Stimulated activated CD4-positive, alpha-beta T cell treated with anti-CD3 and anti-CD28 coated beads, Interleukin-4, amount 100 ng/mL, for 1 hour (primary cell): ENCODE measurements around the gene MARCHF2.

Source experiments
- DNase-seq: peaks from one replicate; pipeline ENCODE4 v3.0.0-alpha.2; 2020

The MARCHF2 gene

GRCh38 chr19:8455018-8455417, 41.9 kb downstream of the MARCHF2 start:
- no peak for DNase-seq

DNA sequence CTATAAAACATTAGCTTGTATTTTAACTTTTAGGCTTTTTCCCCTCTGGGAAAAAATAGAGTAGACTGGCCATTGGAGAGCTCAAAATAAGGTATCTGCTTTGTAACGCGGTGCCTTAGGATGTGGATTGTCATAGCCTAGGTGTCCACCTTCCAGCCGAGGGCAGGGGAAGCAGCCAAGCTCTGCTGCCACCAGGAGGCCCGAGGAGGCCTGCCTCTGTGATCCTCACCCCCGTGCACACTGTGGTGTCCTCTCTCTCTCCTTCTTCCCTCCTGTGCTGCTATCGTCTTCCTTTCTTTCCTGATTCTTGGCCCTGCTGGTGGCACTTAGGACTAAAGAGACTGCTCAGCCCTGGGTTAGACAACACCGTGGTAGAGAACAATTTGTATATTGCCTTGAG, 43.0 kb downstream of the MARCHF2 start:
- DNase-seq, result no peak

DNA sequence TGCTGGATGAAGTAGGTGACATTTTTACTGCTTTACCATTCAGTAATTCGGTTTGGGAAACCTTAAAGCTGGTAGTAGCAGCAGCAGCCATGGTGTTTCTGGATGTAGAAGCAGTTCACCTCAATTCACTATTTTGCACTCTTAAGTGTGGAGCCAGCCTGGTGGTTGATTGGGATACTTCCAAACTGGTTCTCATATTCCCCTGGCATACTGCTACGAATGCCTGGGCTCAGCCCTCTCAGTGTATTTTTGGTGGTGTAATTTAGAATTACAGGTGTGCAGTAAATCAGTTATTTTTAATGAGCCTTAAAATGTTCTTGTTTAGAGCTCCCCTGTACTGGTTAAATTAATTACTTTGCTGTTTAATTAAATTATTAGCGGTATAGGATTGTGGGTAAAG, 44.1 kb downstream of the MARCHF2 start:
- DNase-seq, result no peak

- DNase-seq, result no peak
Observed at GRCh38 chr19:8457827-8458226, 44.7 kb downstream of the MARCHF2 start.

DNA sequence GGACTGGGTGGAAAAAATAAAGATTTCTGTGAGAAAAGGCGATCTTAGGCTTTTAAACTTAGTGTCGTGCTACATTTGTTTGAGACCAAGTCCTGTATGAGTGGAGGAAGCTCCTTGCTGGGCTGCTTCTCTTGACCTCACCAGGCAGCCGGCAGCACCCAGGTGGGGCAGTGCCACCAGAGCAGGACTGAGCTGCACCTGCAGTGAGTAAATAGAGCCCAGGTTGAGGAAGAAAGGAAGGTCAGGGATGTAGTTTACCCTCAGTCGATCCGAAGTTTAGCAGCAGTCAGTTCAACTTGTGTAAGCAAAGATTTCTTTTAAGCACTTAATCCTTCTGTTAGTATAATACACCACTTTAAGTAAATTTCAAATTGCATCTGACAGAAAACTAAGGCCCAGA, 45.3 kb downstream of the MARCHF2 start:
- no peak for DNase-seq

DNA sequence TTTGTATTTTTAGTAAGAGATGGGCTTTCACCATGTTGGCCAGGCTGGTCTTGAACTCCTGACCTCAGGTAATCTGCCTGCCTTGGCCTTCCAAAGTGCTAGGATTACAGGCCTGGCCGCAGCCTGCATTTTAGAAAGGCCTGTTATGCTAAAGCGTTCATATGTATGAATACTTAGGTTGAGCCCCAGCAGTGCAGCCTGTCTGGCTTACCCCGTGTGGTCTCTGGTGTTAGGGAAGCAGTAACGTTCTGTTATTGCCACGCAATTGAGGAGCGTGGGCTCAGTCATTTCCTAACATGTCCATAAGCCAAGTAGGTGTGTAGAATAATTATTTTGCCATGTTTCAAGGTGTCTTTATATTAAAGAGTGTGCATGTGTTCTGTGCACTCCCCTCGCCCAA, 46.0 kb downstream of the MARCHF2 start:
- DNase-seq, result no peak

- no peak for DNase-seq
Observed at GRCh38 chr19:8459520-8460270, 46.6 kb downstream of the MARCHF2 start.

- DNase-seq, result no peak
Observed at GRCh38 chr19:8460516-8461298, 47.6 kb downstream of the MARCHF2 start.

GRCh38 chr19:8461376-8461775, 48.3 kb downstream of the MARCHF2 start:
- DNase-seq, result no peak

DNA sequence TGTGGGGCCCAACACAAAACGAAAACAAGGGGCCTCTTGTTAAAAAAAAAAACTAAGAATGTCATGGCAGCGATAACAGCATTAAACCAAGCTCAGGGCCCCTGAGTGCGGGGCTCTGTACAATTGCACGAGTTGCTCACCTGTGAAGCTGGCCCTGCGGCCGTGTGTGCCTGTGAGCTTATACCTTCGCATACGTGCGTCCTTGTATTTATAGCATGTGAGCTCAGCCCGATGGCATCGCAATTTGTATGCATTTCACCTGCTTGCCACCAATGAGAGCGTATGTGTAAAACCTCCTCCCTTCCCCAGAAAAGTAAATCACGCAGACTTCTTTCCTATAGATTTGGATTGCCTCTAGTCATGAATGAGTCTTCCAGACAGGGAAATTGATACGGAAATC, 48.8 kb downstream of the MARCHF2 start:
- no peak for DNase-seq

DNA sequence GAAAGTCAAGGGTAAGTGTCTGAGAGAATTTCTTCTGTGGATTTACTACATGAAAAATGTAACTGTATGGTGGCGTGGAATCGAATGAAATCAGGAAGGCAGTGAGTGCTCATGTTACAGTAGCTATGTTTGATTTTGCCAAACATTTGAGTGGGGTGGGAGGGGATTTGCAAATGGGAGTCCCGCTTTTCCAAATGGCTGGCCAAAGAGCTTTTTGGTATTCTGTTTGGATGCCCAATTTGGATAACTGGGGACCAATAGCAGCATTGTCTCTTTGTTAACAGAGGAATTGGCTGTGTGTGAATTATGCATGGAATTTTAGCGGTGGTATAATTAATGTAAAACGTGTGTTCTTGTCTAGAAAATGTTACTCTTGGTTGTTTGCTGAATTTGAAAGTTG, 49.5 kb downstream of the MARCHF2 start:
- no peak for DNase-seq

DNA sequence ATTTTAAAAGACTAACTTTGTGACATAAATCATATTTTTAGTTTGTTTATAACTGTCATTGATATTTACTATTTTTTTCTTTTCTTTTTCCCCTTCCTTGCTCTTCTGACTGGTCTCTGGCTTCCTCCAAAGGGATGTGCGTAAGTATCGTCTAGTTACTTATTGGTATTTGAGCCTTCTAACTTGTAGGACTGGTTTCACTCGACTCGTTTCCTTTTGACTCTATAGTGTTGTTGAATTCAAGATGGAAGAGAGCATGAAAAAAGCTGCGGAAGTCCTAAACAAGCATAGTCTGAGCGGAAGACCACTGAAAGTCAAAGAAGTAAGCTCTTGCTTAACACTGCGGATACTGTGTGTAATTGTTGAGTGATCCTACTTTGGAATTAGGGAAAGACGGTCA, 50.3 kb downstream of the MARCHF2 start:
- no peak for DNase-seq

DNA sequence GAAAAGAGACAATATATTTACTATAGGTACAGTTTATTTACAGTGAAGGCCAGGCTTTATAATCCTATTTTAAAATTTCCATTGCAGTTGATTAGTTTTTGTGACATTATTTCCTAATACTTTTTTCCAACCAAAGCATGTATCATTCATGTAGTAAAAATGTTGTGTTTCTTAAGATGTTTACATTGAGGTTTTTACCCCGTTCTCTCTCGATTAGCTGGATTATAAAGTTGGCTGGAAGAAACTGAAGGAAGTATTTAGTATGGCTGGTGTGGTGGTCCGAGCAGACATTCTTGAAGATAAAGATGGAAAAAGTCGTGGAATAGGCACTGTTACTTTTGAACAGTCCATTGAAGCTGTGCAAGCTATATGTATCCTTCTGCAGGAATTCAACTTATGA, 52.9 kb downstream of the MARCHF2 start:
- no peak for DNase-seq

- no peak for DNase-seq
Observed at GRCh38 chr19:8468124-8468523, 55.0 kb downstream of the MARCHF2 start.

DNA sequence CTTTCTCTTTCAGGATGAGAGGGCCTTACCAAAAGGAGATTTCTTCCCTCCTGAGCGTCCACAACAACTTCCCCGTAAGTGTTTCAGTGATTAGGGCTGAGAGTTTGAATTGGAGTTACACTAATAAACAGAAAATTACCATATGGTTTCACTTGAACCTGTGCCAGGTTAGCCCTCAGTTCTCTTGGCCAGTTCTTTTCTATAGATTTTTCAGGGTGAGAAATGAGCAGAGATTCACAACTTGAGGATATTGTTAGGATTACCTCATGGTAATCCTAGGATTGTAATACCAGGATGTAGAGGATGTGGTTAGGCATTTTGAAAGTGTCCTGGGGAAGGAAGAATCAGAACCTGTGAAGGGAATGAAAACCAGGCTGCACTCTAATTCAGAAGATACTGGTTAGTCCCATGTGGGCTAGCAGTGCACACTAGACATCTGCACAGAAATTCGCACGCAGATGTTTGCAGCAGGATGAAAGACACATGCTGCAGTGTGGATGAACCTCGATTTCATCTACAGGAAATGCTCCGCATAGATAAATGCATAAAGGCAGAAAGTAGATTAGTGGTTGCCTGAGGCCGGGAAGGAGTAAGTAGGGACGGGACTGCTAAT, 55.8 kb downstream of the MARCHF2 start:
- no peak for DNase-seq

DNA sequence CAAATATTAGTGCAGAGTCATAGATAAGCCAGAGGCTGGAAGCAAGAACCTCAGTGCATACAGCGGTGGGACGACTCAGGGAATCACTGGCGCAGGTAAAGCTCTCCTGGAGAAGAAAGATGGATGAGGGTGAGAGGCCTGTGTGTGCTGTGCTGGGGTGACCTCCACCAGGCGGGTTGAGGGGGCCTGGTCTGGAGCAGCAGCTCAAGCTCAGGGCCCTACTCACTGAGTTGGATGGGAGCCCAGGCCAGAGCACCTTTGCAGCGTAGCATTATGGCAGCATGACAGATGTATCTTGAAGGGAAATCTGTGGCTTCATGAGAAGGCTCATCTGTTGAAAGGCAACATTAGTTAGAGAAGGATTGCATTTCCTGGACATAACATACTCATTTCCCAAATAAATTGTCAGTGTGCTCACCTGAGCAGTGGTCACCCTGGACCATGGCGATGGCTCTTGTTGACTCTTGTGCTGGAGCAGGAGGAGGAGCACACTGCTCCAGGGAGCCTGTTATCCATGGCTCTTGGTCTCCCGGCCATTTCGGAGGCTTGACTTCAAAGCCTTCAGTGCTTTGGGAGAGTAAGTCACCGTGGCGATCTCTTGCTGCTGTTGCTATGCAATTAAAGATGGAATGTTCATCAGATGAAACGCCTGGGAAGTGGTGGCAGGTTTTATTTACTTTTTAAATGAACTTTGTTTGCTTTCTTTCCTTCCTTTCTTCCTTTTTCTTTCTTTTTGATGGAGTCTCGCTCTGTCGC, 56.7 kb downstream of the MARCHF2 start:
- DNase-seq, result no peak

- DNase-seq, result no peak
Observed at GRCh38 chr19:8473648-8474476, 60.8 kb downstream of the MARCHF2 start.

GRCh38 chr19:8475005-8475404, 61.9 kb downstream of the MARCHF2 start:
- no peak for DNase-seq

- no peak for DNase-seq
Observed at GRCh38 chr19:8476524-8476923, 63.4 kb downstream of the MARCHF2 start.

- no peak for DNase-seq
Observed at GRCh38 chr19:8477889-8478288, 64.8 kb downstream of the MARCHF2 start.

DNA sequence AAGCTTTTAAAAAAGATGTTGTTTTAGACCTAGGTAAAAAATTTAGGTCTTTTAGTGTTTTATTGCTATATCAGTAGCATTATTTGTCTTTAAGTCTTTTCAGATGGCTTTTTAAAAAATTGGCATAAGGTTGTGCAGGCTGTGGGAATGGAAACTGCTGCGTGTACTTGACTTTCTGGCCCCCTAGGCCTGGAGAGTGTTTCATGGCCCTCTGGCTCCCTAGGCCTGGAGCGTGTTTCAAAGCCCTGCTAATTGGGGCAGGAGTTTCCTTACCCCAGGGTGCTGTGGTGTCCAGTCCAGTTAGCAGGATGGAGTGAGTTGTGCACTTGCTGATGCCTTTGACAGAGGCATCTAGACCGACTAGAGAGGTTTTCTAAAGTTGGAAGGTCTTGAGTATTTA, 65.5 kb downstream of the MARCHF2 start:
- DNase-seq, result no peak

- DNase-seq, result no peak
Observed at GRCh38 chr19:8481201-8481600, 68.1 kb downstream of the MARCHF2 start.
